ENCODE results near the gene RGL1. TPM values are rescaled to one million over a fixed set of nuclear protein-coding genes. Genes with fewer than 3 reads are reported as not detected.

RGL1 gene
- total RNA-seq, 1 donor: 24.6 TPM

DNA sequence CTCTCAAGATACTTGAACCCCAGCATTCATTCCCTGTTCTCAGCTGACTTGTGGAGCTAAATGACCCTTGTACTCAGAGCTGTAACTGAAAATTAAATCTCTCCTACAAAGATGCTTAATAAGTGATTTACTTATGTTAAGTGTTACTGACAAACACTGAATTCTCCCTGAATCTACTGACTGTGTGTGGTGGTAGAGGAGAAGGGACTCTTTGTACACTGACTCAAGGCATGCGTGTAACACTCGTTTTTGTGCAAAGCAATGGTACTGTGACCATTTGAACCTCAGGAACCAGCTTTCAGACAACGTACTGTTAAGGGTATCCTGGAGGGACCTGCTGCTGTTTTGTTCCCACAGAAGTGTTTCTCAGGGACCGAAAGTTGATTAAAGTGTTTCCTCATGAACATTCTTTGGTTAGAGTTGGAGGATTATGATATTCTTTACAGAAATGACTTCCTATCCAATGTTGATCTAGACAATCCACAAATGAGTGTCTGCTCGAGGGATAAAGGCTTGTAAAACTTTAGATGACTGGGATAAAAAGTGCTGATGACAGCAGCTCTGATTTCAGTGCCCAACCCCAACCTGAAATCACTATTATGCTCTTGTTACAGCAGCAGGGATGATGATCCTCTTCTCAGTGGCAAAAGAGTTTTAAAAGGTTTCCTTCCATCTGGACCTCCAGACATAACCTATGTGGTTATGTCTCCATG, 12.8 kb downstream of the RGL1 start:
- Histone ChIP-seq H3K27ac (ENCODE audit: low read depth, low read length) (no peak overlapping the region), H3K4me1 (ENCODE audit: insufficient read depth, low read length) (peaks cover 44% of the 10 kb centered on the region), H2AFZ (ENCODE audit: low read length) (peak overlapping the region; percentile 32), H3K27me3 (ENCODE audit: insufficient read depth, low read length) (no peaks in the 10 kb centered on the region), H3K36me3 (ENCODE audit: insufficient read depth, low read length) (no peaks in the 10 kb centered on the region), H3K4me3 (ENCODE audit: insufficient read depth, low read length) (peak overlapping the region; percentile 2), H3K79me2 (ENCODE audit: insufficient read depth, low read length) (peaks cover 16% of the 10 kb centered on the region), H4K20me1 (ENCODE audit: insufficient read depth, low read length) (no peaks in the 10 kb centered on the region), H3K4me2 (ENCODE audit: insufficient read depth, low read length) (peak overlapping the region; percentile 52), H3K9me3 (ENCODE audit: low read depth, low read length) (no peaks in the 10 kb centered on the region)
- peak; percentile 15 for DNase-seq (ENCODE audit: insufficient read length, low spot score, missing footprints)
- TF ChIP-seq, protein P1, sequence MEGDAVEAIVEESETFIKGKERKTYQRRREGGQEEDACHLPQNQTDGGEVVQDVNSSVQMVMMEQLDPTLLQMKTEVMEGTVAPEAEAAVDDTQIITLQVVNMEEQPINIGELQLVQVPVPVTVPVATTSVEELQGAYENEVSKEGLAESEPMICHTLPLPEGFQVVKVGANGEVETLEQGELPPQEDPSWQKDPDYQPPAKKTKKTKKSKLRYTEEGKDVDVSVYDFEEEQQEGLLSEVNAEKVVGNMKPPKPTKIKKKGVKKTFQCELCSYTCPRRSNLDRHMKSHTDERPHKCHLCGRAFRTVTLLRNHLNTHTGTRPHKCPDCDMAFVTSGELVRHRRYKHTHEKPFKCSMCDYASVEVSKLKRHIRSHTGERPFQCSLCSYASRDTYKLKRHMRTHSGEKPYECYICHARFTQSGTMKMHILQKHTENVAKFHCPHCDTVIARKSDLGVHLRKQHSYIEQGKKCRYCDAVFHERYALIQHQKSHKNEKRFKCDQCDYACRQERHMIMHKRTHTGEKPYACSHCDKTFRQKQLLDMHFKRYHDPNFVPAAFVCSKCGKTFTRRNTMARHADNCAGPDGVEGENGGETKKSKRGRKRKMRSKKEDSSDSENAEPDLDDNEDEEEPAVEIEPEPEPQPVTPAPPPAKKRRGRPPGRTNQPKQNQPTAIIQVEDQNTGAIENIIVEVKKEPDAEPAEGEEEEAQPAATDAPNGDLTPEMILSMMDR (IDR thresholded peaks at IDR 0.05; ENCODE audit: extremely low read depth, low read depth, low read length): no peak

DNA sequence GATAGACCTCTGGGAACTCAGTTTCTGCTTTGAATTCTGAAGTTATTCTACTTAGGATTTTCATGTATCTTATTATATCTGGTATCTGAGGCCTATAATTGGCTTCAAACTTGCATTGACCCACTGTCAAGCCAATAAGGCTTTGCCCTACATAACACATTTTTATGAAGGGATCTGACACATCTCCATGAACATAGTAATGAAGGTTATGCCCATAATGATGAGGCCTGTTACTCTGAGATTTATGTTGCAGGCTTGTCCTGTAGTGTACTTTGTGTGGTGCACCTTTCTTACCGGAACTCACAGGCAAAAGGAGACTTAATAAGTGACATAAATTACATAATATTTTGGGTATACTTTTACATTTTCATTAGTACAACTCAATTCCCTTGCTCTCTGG, 14.1 kb downstream of the RGL1 start:
- Histone ChIP-seq H3K9me3 (ENCODE audit: low read depth, low read length) (no peaks in the 10 kb centered on the region), H2AFZ (ENCODE audit: low read length) (no peak overlapping the region), H3K36me3 (ENCODE audit: insufficient read depth, low read length) (no peaks in the 10 kb centered on the region), H3K4me3 (ENCODE audit: insufficient read depth, low read length) (no peak overlapping the region), H3K79me2 (ENCODE audit: insufficient read depth, low read length) (peaks cover 19% of the 10 kb centered on the region), H3K4me1 (ENCODE audit: insufficient read depth, low read length) (peaks cover 34% of the 10 kb centered on the region), H3K4me2 (ENCODE audit: insufficient read depth, low read length) (no peak overlapping the region), H3K27me3 (ENCODE audit: insufficient read depth, low read length) (no peaks in the 10 kb centered on the region), H3K27ac (ENCODE audit: low read depth, low read length) (no peak overlapping the region), H4K20me1 (ENCODE audit: insufficient read depth, low read length) (no peaks in the 10 kb centered on the region)
- DNase-seq (ENCODE audit: insufficient read length, low spot score, missing footprints): no peak
- TF ChIP-seq, protein P1 (IDR thresholded peaks at IDR 0.05; ENCODE audit: extremely low read depth, low read depth, low read length): no peak

DNA sequence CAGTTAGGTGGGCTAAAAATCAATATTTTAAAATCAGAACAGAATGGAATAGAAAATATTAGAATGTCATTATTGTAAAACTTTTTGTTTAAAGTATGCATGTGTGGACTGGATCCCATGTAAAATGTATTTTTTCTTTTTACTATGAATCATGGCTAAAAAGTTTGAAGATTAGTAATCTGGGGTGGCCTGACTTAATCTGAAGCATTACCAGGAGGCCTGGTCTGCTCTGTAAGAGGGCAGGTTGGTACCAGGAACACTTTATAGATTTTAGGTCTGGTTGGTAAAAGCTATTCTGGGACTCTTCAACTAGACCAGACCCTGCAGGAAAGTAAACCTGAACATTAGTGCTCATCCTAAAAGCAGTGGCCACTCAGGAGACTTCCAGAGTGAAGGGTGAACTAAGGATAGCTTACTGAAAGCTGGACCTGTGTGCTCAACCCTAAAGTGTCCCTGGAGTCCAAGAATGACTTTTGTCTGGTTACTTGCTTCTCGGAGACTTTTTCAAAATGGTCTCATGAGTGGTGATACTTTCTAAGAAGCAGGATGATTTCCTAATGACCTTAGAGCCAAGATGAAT, 16.5 kb downstream of the RGL1 start:
- DNase-seq (ENCODE audit: insufficient read length, low spot score, missing footprints): no peak
- TF ChIP-seq, protein P1 (IDR thresholded peaks at IDR 0.05; ENCODE audit: extremely low read depth, low read depth, low read length): no peak
- Histone ChIP-seq H3K79me2 (ENCODE audit: insufficient read depth, low read length) (peaks cover 14% of the 10 kb centered on the region), H2AFZ (ENCODE audit: low read length) (peak overlapping the region; percentile 10), H3K27me3 (ENCODE audit: insufficient read depth, low read length) (no peaks in the 10 kb centered on the region), H4K20me1 (ENCODE audit: insufficient read depth, low read length) (no peaks in the 10 kb centered on the region), H3K4me2 (ENCODE audit: insufficient read depth, low read length) (peak overlapping the region; percentile 60), H3K27ac (ENCODE audit: low read depth, low read length) (peak overlapping the region; percentile 84), H3K4me3 (ENCODE audit: insufficient read depth, low read length) (peak overlapping the region; percentile 17), H3K4me1 (ENCODE audit: insufficient read depth, low read length) (peaks cover 34% of the 10 kb centered on the region), H3K36me3 (ENCODE audit: insufficient read depth, low read length) (no peaks in the 10 kb centered on the region), H3K9me3 (ENCODE audit: low read depth, low read length) (no peaks in the 10 kb centered on the region)

DNA sequence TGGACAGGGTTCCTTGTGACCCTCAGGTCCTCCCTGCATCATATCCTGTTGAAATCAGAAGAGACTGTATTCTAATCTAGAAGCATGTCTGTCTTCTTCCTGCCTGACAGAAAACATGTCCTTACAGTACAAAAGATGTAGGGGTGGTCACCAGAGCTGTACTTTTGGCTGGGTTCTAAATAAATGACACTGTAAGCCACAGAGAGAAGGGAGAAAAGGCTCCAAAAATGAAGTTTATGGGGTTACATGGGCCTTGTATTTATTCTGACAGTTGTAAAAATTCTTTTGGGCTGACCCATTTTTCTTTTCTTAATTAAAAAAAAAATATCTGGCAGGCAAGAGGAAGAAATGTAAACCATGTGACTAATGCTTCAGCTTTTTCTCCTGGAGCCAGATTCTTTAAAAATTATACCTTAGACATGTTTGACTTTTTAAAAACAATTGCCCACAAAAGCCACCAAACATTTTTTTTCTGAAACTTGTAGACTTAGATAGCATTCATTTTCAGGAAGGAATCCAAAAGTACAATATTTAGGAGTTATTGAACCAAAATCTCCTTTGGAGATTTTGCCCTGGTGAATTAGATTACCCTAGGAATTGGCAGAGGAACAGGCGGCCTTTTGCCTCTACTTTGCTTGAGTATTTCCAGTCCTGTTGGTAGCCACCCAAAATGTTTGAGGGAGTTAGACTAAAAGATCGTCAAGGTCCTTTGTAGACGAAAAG, 17.1 kb downstream of the RGL1 start:
- Histone ChIP-seq H3K4me2 (ENCODE audit: insufficient read depth, low read length) (peak overlapping the region; percentile 60), H3K27me3 (ENCODE audit: insufficient read depth, low read length) (no peaks in the 10 kb centered on the region), H2AFZ (ENCODE audit: low read length) (peak overlapping the region; percentile 36), H3K36me3 (ENCODE audit: insufficient read depth, low read length) (no peaks in the 10 kb centered on the region), H3K79me2 (ENCODE audit: insufficient read depth, low read length) (peaks cover 14% of the 10 kb centered on the region), H3K27ac (ENCODE audit: low read depth, low read length) (peak overlapping the region; percentile 84), H4K20me1 (ENCODE audit: insufficient read depth, low read length) (no peaks in the 10 kb centered on the region), H3K4me1 (ENCODE audit: insufficient read depth, low read length) (peaks cover 32% of the 10 kb centered on the region), H3K4me3 (ENCODE audit: insufficient read depth, low read length) (peak overlapping the region; percentile 17), H3K9me3 (ENCODE audit: low read depth, low read length) (no peaks in the 10 kb centered on the region)
- no peak for DNase-seq (ENCODE audit: insufficient read length, low spot score, missing footprints)
- TF ChIP-seq, protein P1 (IDR thresholded peaks at IDR 0.05; ENCODE audit: extremely low read depth, low read depth, low read length): no peak
